ENCODE data around the gene CD96.

The CD96 gene

DNA sequence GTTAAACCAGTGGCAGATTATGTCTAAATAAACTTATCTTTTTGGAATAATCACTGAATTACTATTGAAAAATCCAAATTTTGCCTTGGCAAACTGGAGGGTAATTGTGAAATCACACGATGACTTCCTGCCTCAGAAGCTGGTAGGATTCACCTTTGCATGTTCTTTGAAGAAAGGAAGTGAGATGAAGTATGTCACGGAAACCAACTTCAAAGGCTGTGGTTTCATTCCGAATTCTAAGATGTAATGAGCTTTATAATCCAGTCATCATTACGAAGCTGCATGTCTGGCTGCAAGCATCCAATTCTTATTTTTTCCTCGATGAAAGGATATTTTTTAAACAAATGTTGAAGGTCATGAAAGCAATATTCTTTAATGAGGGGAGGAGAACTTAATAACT, 68.2 kb downstream of the CD96 start:
- no peak for DNase-seq (ENCODE audit: extremely low read depth, low read depth)
- TF ChIP-seq CTCF (IDR thresholded peaks at IDR 0.05; ENCODE audit: low read depth, low read length) = no peak

DNA sequence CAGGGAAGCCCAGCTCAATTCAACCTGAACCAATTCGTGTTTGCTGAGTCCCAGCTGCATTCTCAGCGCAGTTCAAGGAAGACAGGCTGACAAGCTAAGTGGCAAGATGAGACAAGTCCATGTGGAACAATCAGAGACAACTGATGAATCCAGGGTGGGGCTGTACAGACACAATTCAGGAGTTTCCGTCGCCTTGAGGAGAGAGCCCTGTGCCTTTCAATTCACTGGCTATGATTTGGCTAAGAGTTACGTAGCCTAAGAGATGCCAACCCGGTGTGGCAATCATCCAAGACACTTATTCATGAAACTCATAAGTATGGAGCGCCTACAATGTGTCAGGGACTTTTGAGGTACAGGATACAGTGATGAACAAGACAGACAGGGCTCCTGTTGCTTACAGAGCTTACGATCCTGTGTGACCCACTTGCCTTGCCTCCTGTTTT, 68.6 kb downstream of the CD96 start:
- no peak for DNase-seq (ENCODE audit: extremely low read depth, low read depth)

GRCh38 chr3:111613294-111613693, 71.3 kb downstream of the CD96 start:
- no peak for TF ChIP-seq CTCF (IDR thresholded peaks at IDR 0.05; ENCODE audit: low read depth, low read length)

More for the DNA sequence above, 68.6 kb downstream of the CD96 start:
- no peak for TF ChIP-seq CTCF (IDR thresholded peaks at IDR 0.05; ENCODE audit: low read depth, low read length)

DNA sequence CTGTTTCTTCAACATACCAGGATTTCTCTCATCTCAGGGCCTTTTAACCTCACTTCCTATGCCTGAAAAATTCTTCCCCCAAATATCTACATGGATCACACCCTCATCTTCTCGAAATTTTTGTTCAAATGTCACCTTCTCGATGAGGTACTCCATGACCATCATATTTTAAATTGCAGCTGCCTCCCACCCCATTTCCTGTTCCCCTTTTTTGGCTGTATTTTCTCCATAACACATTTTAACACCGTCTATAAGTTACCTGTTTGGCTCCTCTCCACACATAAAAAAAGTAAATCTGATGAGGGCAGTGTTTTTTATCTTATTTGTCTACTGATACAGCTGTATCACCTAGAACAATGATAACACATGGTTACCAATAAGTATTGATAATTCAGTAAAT, 73.9 kb downstream of the CD96 start:
- TF ChIP-seq CTCF (IDR thresholded peaks at IDR 0.05; ENCODE audit: low read depth, low read length) = no peak
- no peak for DNase-seq (ENCODE audit: extremely low read depth, low read depth)

More at GRCh38 chr3:111613294-111613693, 71.3 kb downstream of the CD96 start:
- no peak for DNase-seq (ENCODE audit: extremely low read depth, low read depth)

GRCh38 chr3:111616417-111617105, 74.6 kb downstream of the CD96 start:
- no peak for DNase-seq (ENCODE audit: extremely low read depth, low read depth)
- TF ChIP-seq CTCF (IDR thresholded peaks at IDR 0.05; ENCODE audit: low read depth, low read length) = no peak; the same call in 1 of the 2 replicates

GRCh38 chr3:111617406-111617805, 75.4 kb downstream of the CD96 start:
- no peak for DNase-seq (ENCODE audit: extremely low read depth, low read depth)
- no peak for TF ChIP-seq CTCF (IDR thresholded peaks at IDR 0.05; ENCODE audit: low read depth, low read length)

DNA sequence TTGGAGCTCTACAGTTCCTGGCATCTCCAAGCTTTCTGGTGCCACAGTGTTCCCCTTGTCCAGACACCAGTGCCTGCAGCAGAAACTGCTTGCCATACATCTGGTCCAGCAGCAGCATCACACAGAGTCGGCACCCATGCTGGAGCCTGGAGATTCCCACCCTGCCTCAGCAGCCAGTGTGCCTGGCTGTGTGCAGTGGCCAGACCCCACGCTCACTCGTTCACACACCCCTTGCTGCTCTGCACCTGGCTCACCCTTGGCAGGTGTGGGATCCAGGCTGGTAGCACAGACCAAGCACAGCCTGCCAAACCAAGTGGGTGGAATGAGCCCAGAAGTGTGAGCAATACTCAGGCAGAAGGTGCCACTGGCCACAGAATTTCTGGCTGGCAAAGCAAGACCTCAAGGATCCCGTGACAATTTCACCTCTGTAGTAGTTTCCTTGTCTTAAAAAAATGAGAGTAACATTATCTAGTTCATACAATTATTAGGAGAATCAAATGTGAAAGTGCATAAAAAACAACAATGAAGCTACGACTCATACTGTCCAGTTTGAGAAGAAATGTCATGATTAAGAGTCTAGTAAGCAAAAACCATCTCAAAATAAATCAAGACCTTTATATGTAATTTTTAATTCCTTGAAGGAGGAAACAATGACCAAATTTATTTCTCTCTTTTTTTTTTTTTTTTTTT, 76.1 kb downstream of the CD96 start:
- TF ChIP-seq CTCF (IDR thresholded peaks at IDR 0.05; ENCODE audit: low read depth, low read length) = no peak
- no peak for DNase-seq (ENCODE audit: extremely low read depth, low read depth)

Data from AG09319 (cell line).